SK-N-SH (cell line): ENCODE data around the gene PHOSPHO1. TPM values are rescaled to one million over a fixed set of nuclear protein-coding genes. Genes with fewer than 3 reads are reported as not detected.

Experiments used
- CTCF ChIA-PET: fragments of 300-600, 350-600 bp; formaldehyde crosslinking; extraction: SDS; loops from one replicate; lab custom pipeline; 2021; lab: Yijun Ruan, JAX
- POLR2A ChIA-PET: fragments of 350-600 bp; sonication (Branson Sonifier 250); formaldehyde crosslinking; extraction: SDS; loops from one replicate; lab custom pipeline; 2020; ENCODE audit warnings: antibody characterized with exemption, inconsistent platforms; lab: Yijun Ruan, JAX
- DNase-seq: peaks from one replicate; pipeline ENCODE4 v3.0.0; 2012
- H2AFZ ChIP-seq: fragments of 200-600 bp; sonication (generic); 2 replicates; pipeline ENCODE4 v1.8.1; 2016; ENCODE audit warnings: antibody characterized with exemption, mild to moderate bottlenecking, low read depth
- H3F3A ChIP-seq: fragments of 200-600 bp; sonication (generic); replicated peaks from 2 replicates; pipeline ENCODE3; 2016; ENCODE audit warnings: antibody characterized with exemption, mild to moderate bottlenecking; ENCODE audit not compliant: insufficient read depth
- H3K27ac ChIP-seq, 2 experiments: fragments of 200-500 bp in 1 of 2; fragments of 200-600 bp in 1 of 2; sonication (Bioruptor generic) in 1 of 2; sonication (generic), shearing (Covaris generic) in 1 of 2; 2 replicates each; pipeline versions ENCODE4 v1.5.1 to v1.6.1; 2014 to 2016; ENCODE audit warnings: low read depth in 2 of 2, inconsistent platforms in 1 of 2, low read length in 1 of 2, mild to moderate bottlenecking in 1 of 2, mixed read lengths in 1 of 2
- H3K27me3 ChIP-seq: fragments of 200-600 bp; sonication (generic), shearing (Covaris generic); 2 replicates; pipeline ENCODE4 v1.6.1; 2016; ENCODE audit warnings: mixed run types; ENCODE audit not compliant: insufficient read depth
- H3K36me3 ChIP-seq, 2 experiments: fragments of 200-500 bp in 1 of 2; fragments of 200-600 bp in 1 of 2; sonication (Bioruptor generic) in 1 of 2; sonication (generic) in 1 of 2; replicated peaks in 1 of 2; 2 replicates each; pipeline versions ENCODE3 to v1.5.1; 2014 to 2016; ENCODE audit warnings: low read length in 1 of 2, mild to moderate bottlenecking in 1 of 2; ENCODE audit not compliant: insufficient read depth in 2 of 2, control insufficient read depth in 1 of 2
- H3K4me1 ChIP-seq, 2 experiments: fragments of 200-500 bp in 1 of 2; fragments of 200-600 bp in 1 of 2; sonication (Bioruptor generic) in 1 of 2; sonication (generic), shearing (Covaris generic) in 1 of 2; 2 replicates each; pipeline versions ENCODE4 v1.5.1 to v1.6.1; 2014 to 2016; ENCODE audit warnings: low read depth in 1 of 2, low read length in 1 of 2, mixed run types in 1 of 2; ENCODE audit not compliant: insufficient read depth in 2 of 2, control insufficient read depth in 1 of 2
- H3K4me2 ChIP-seq: fragments of 200-600 bp; sonication (generic), shearing (Covaris generic); 2 replicates; pipeline ENCODE4 v1.6.1; 2017; ENCODE audit warnings: mixed run types
- H3K4me3 ChIP-seq, 2 experiments: fragments of 200-500 bp in 1 of 2; fragments of 200-600 bp in 1 of 2; sonication (Bioruptor generic) in 1 of 2; sonication (generic), shearing (Covaris generic) in 1 of 2; 2 replicates each; pipeline versions ENCODE4 v1.5.1 to v1.8.1; 2014 to 2016; ENCODE audit warnings: low read depth in 2 of 2, inconsistent platforms in 1 of 2, low read length in 1 of 2, mild to moderate bottlenecking in 1 of 2, mixed read lengths in 1 of 2, moderate library complexity in 1 of 2
- H3K79me2 ChIP-seq: fragments of 200-600 bp; sonication (generic); 2 replicates; pipeline ENCODE4 v1.8.1; 2017; ENCODE audit warnings: mild to moderate bottlenecking; ENCODE audit not compliant: insufficient read depth
- H3K9ac ChIP-seq: fragments of 200-600 bp; sonication (generic); 2 replicates; pipeline ENCODE4 v1.6.1; 2017; ENCODE audit warnings: mixed run types
- H3K9me2 ChIP-seq: fragments of 200-600 bp; sonication (generic); 2 replicates; pipeline ENCODE4 v1.6.1; 2017; ENCODE audit warnings: mixed run types
- H3K9me3 ChIP-seq: fragments of 200-600 bp; sonication (generic); 2 replicates; pipeline ENCODE4 v1.6.1; 2017; ENCODE audit warnings: mixed run types, mild to moderate bottlenecking, moderate library complexity
- H4K20me1 ChIP-seq: fragments of 200-600 bp; sonication (generic); 2 replicates; pipeline ENCODE4 v1.6.1; 2017; ENCODE audit warnings: mild to moderate bottlenecking, mixed run types; ENCODE audit not compliant: insufficient read depth
- FOSL2 ChIP-seq: IDR thresholded peaks from 2 replicates; pipeline ENCODE4 v1.4.0; 2012; ENCODE audit warnings: low read depth, mild to moderate bottlenecking, moderate library complexity, borderline replicate concordance
- FOXJ3 ChIP-seq: sonication (generic); formaldehyde crosslinking; IDR thresholded peaks from 2 replicates; pipeline ENCODE4 v1.5.1; 2020; ENCODE audit warnings: mild to moderate bottlenecking, missing genetic modification reagents
- JUND ChIP-seq: IDR thresholded peaks from 2 replicates; pipeline ENCODE4 v1.4.0; 2012
- MEF2A ChIP-seq: IDR thresholded peaks from 2 replicates; pipeline ENCODE4 v1.4.0; 2012; ENCODE audit warnings: low read depth, borderline replicate concordance
- NFIC ChIP-seq: IDR thresholded peaks from 2 replicates; pipeline ENCODE4 v1.4.0; 2012; ENCODE audit warnings: borderline replicate concordance
- PBX3 ChIP-seq: IDR thresholded peaks from 2 replicates; pipeline ENCODE4; 2012
- POLR2AphosphoS5 ChIP-seq: IDR thresholded peaks from 2 replicates; pipeline ENCODE4 v1.6.1; 2012; ENCODE audit warnings: low read depth, low read length
- RFX5 ChIP-seq: IDR thresholded peaks from 2 replicates; pipeline ENCODE4 v1.6.1; 2012; ENCODE audit warnings: mild to moderate bottlenecking, improper control_type of control experiment, low read length
- RXRA ChIP-seq: IDR thresholded peaks from 2 replicates; pipeline ENCODE4 v1.4.0; 2012; ENCODE audit warnings: low read depth, mild to moderate bottlenecking, borderline replicate concordance
- SIN3A ChIP-seq: IDR thresholded peaks from 2 replicates; pipeline ENCODE4 v1.6.1; 2012; ENCODE audit warnings: low read depth, mild to moderate bottlenecking, low read length, moderate library complexity, borderline replicate concordance
- TAF1 ChIP-seq: IDR thresholded peaks from 2 replicates; pipeline ENCODE4 v1.6.1; 2012; ENCODE audit warnings: low read depth, mild to moderate bottlenecking, low read length, moderate library complexity, borderline replicate concordance
- TCF12 ChIP-seq: IDR thresholded peaks from 2 replicates; pipeline ENCODE4 v1.4.0; 2012
- USF1 ChIP-seq: IDR thresholded peaks from 2 replicates; pipeline ENCODE4 v1.4.0; 2012; ENCODE audit warnings: low read depth, borderline replicate concordance
- YY1 ChIP-seq: IDR thresholded peaks from 2 replicates; pipeline ENCODE4 v1.4.0; 2012; ENCODE audit warnings: low read depth, mild to moderate bottlenecking
- WGBS: methylation state at CpG from one replicate; pipeline ENCODE4 v1.1.6; 2017; ENCODE audit warnings: low lambda C conversion rate; 5-methylcytosine and 5-hydroxymethylcytosine counted together
- polyA plus RNA-seq, 3 experiments: library from polyadenylated mRNA; depleted of rRNA; stranded (reverse); fragments of >200 nt; gene quantifications; 2 replicates each; pipeline ENCODE4 v1.2.3, GENCODE V29; 2012

The PHOSPHO1 gene
- polyA plus RNA-seq, 1 of the 3 experiments (the other 2 are of a cell fraction), result not detected

- ChIA-PET CTCF (interaction anchor here (0.6 to 8.6 kb wide), 6 partner anchors 18 to 527 kb away, joined by 3 to 77 read pairs (median 4); partner anchors contain the start of gene PHOSPHO1), POLR2A (interaction anchor here (0.6 kb wide), 1 partner anchor 251 kb away, joined by 5 read pairs; no protein-coding TSS in a partner anchor)
- Histone ChIP-seq H3K36me3 (no peaks in the 10 kb centered on the region), H4K20me1 (no peaks in the 10 kb centered on the region), H2AFZ (peak overlapping the region; percentile 71), H3K79me2 (no peaks in the 10 kb centered on the region), H3K9me2 (no peaks in the 10 kb centered on the region), H3K9me3 (no peaks in the 10 kb centered on the region), H3K9ac (no peak overlapping the region), H3F3A (peaks cover 27% of the 10 kb centered on the region), H3K4me2 (no peak overlapping the region), H3K4me3 (no peak overlapping the region), H3K4me1 (peaks cover 0 to 6% of the 10 kb centered on the region in 2 experiments; a peak in 2 of 4 replicates), H3K27ac (0 out of 4 replicates have a peak overlapping the region, but pooled peaks of 1 of the 2 experiments have one; percentile 3), H3K27me3 (no peaks in the 10 kb centered on the region)
- WGBS, result 57% methylated on average over 2 of the region's 2 CpGs
- no peak for DNase-seq
- no peak for TF ChIP-seq YY1
- no peak for TF ChIP-seq FOSL2
- no peak for TF ChIP-seq USF1
- no peak for TF ChIP-seq PBX3
- no peak for TF ChIP-seq SIN3A
- TF ChIP-seq POLR2AphosphoS5, result no peak
- no peak for TF ChIP-seq TAF1
- TF ChIP-seq NFIC, result no peak
- TF ChIP-seq RFX5, result no peak
- TF ChIP-seq MEF2A, result no peak
- TF ChIP-seq RXRA, result no peak
- no peak for TF ChIP-seq FOXJ3 (CRISPR knock-in tag)
Measured at GRCh38 chr17:49198211-49198610, 32.4 kb downstream of the PHOSPHO1 start.

GRCh38 chr17:49197346-49197998 is 33.1 kb downstream of the PHOSPHO1 start:
- POLR2A ChIA-PET, result interaction anchor here (0.6 kb wide), 1 partner anchor 251 kb away, joined by 5 read pairs; no protein-coding TSS in a partner anchor
- Histone ChIP-seq H3K9me3 (no peaks in the 10 kb centered on the region), H3K4me3 (no peak overlapping the region), H3K9ac (no peak overlapping the region), H4K20me1 (no peaks in the 10 kb centered on the region), H3K27me3 (no peaks in the 10 kb centered on the region), H3K36me3 (no peaks in the 10 kb centered on the region), H2AFZ (peak overlapping the region; percentile 71), H3K4me1 (peaks cover 0 to 6% of the 10 kb centered on the region in 2 experiments; a peak in 2 of 4 replicates), H3K9me2 (no peaks in the 10 kb centered on the region), H3K4me2 (no peak overlapping the region), H3K27ac (peak overlapping the region in 1 of 2 experiments; percentile 3; a peak in 1 of 4 replicates), H3F3A (peaks cover 30% of the 10 kb centered on the region), H3K79me2 (no peaks in the 10 kb centered on the region)
- 22% methylated on average over 5 of the region's 5 CpGs for WGBS
- DNase-seq, result no peak
- CTCF ChIA-PET, result interaction anchor here (0.8 to 8.6 kb wide), 4 partner anchors 17 to 526 kb away, joined by 3 to 77 read pairs (median 4); partner anchors contain the start of gene PHOSPHO1
- 0 out of 2 replicates have a peak, but pooled peaks have one; percentile 6 for TF ChIP-seq JUND
- no peak for TF ChIP-seq TCF12
